ENCODE data around the gene LRRC4C. TPM values are rescaled to one million over a fixed set of nuclear protein-coding genes. Genes with fewer than 3 reads are reported as not detected.

LRRC4C gene
- total and polyA plus RNA-seq, 2 experiments from 2014 or later, result 0.35 to 1.1 TPM

DNA sequence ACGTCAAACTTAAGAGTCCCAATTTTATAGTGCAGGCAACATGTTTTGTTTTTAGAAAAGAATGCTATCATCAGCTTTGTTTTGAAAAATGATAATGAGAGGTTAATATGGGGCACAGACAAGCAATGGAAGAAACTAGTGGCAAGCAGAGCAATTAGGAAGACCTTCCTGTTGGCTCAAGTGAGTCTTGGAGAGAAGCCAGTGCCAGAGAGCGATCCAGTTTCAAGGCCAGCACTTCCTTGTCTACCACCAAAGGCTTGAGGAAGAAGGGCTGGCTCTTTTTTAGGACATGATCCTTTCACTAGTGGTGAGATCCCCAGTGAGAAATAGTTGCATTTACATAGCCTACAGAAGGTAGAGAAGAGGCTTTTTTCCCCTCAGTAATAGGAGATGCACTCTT lies 1340.7 kb downstream of the LRRC4C start (continued):
- TF ChIP-seq, protein P1, sequence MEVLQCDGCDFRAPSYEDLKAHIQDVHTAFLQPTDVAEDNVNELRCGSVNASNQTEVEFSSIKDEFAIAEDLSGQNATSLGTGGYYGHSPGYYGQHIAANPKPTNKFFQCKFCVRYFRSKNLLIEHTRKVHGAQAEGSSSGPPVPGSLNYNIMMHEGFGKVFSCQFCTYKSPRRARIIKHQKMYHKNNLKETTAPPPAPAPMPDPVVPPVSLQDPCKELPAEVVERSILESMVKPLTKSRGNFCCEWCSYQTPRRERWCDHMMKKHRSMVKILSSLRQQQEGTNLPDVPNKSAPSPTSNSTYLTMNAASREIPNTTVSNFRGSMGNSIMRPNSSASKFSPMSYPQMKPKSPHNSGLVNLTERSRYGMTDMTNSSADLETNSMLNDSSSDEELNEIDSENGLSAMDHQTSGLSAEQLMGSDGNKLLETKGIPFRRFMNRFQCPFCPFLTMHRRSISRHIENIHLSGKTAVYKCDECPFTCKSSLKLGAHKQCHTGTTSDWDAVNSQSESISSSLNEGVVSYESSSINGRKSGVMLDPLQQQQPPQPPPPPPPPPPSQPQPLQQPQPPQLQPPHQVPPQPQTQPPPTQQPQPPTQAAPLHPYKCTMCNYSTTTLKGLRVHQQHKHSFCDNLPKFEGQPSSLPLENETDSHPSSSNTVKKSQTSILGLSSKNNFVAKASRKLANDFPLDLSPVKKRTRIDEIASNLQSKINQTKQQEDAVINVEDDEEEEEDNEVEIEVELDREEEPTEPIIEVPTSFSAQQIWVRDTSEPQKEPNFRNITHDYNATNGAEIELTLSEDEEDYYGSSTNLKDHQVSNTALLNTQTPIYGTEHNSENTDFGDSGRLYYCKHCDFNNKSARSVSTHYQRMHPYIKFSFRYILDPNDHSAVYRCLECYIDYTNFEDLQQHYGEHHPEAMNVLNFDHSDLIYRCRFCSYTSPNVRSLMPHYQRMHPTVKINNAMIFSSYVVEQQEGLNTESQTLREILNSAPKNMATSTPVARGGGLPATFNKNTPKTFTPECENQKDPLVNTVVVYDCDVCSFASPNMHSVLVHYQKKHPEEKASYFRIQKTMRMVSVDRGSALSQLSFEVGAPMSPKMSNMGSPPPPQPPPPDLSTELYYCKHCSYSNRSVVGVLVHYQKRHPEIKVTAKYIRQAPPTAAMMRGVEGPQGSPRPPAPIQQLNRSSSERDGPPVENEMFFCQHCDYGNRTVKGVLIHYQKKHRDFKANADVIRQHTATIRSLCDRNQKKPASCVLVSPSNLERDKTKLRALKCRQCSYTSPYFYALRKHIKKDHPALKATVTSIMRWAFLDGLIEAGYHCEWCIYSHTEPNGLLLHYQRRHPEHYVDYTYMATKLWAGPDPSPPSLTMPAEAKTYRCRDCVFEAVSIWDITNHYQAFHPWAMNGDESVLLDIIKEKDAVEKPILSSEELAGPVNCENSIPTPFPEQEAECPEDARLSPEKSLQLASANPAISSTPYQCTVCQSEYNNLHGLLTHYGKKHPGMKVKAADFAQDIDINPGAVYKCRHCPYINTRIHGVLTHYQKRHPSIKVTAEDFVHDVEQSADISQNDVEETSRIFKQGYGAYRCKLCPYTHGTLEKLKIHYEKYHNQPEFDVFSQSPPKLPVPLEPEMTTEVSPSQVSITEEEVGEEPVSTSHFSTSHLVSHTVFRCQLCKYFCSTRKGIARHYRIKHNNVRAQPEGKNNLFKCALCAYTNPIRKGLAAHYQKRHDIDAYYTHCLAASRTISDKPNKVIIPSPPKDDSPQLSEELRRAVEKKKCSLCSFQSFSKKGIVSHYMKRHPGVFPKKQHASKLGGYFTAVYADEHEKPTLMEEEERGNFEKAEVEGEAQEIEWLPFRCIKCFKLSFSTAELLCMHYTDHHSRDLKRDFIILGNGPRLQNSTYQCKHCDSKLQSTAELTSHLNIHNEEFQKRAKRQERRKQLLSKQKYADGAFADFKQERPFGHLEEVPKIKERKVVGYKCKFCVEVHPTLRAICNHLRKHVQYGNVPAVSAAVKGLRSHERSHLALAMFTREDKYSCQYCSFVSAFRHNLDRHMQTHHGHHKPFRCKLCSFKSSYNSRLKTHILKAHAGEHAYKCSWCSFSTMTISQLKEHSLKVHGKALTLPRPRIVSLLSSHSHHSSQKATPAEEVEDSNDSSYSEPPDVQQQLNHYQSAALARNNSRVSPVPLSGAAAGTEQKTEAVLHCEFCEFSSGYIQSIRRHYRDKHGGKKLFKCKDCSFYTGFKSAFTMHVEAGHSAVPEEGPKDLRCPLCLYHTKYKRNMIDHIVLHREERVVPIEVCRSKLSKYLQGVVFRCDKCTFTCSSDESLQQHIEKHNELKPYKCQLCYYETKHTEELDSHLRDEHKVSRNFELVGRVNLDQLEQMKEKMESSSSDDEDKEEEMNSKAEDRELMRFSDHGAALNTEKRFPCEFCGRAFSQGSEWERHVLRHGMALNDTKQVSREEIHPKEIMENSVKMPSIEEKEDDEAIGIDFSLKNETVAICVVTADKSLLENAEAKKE (CRISPR knock-in tag; IDR thresholded peaks at IDR 0.05), result no peak
- TF ChIP-seq ZNF331 (CRISPR knock-in tag; IDR thresholded peaks at IDR 0.05; ENCODE audit: low read depth), result no peak

DNA sequence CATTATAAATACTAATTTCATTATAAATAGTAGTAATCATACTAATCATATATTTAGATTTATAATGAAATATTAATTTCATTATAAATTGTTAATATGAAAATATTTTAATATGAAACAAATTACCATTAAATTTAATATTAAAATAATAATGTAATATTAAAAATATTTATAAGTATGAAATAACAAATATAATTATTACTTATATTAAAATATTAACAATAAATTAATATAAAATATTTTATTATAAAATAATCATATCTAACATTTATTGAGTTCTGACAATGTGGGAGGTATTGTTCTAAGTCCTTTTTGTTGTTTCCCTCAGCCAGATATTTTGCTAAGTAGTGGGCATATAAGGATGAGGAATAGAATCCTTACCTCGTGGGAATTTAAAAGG lies 1341.4 kb downstream of the LRRC4C start:
- H3K9me2 ChIP-seq (ENCODE audit: insufficient read depth), result no peaks in the 10 kb centered on the region; the same call in 1 of the 2 replicates
- no peaks in the 10 kb centered on the region for H3F3A ChIP-seq (replicated peaks; ENCODE audit: low read depth)
- no peak overlapping the region for H3K4me2 ChIP-seq
- Mint-ChIP-seq H3K4me3 (no peak overlapping the region), H3K27ac (no peak overlapping the region), H3K36me3 (ENCODE audit: low read depth) (peaks cover 5% of the 10 kb centered on the region; the same call in 2 of the 3 replicates), H3K27me3 (ENCODE audit: insufficient read depth, low read depth, poor library complexity) (no peaks in the 10 kb centered on the region), H3K9me3 (no peaks in the 10 kb centered on the region), H3K4me1 (peaks cover 9% of the 10 kb centered on the region)
- H3K4me1 ChIP-seq (ENCODE audit: insufficient read depth), result no peaks in the 10 kb centered on the region
- no peaks in the 10 kb centered on the region for H3K79me2 ChIP-seq (replicated peaks; ENCODE audit: insufficient read depth)
- H3K27me3 ChIP-seq (ENCODE audit: insufficient read depth), result no peaks in the 10 kb centered on the region
- no peak for DNase-seq (ENCODE audit: low spot score)
- no peaks in the 10 kb centered on the region for H3K36me3 ChIP-seq (ENCODE audit: insufficient read depth)
- no peaks in the 10 kb centered on the region for H4K20me1 ChIP-seq (replicated peaks; ENCODE audit: insufficient read depth)
- ATAC-seq, result no peak
- no peak overlapping the region for H3K4me3 ChIP-seq
- H3K27ac ChIP-seq (ENCODE audit: low read depth), result no peak overlapping the region
- H2AFZ ChIP-seq, result no peak overlapping the region
- TF ChIP-seq ZNF114 (CRISPR knock-in tag; IDR thresholded peaks at IDR 0.05) (no peak), NANOG (IDR thresholded peaks at IDR 0.05; ENCODE audit: borderline replicate concordance) (no peak), EZH2phosphoT487 (IDR thresholded peaks at IDR 0.05; ENCODE audit: unreplicated experiment) (no peak), EZH2 (IDR thresholded peaks at IDR 0.05; ENCODE audit: low read depth, unreplicated experiment) (no peak), CREB1 (CRISPR knock-in tag; IDR thresholded peaks at IDR 0.05; ENCODE audit: low read depth) (no peak), ZNF331 (CRISPR knock-in tag; IDR thresholded peaks at IDR 0.05; ENCODE audit: low read depth) (no peak), STAT1 (IDR thresholded peaks at IDR 0.05; ENCODE audit: unreplicated experiment) (no peak)
- TF ChIP-seq, protein P1 (CRISPR knock-in tag; IDR thresholded peaks at IDR 0.05), result no peak

Measured in GM23338 (cell line).